K562 (cell line): Measurements from ENCODE around the gene PYROXD2. TPM values are rescaled to one million over a fixed set of nuclear protein-coding genes. Genes with fewer than 3 reads are reported as not detected.

Experiments
- CBX3 ChIP-seq, 2 experiments: IDR thresholded peaks; 1 replicate in 1 of 2; 2 replicates in 1 of 2; pipeline ENCODE4 v1.6.1; 2012; ENCODE audit warnings: inconsistent platforms in 2 of 2, low read length in 2 of 2, borderline replicate concordance in 1 of 2, control low read depth in 1 of 2
- GABPB1 ChIP-seq: sonication (generic); formaldehyde crosslinking; IDR thresholded peaks from 2 replicates; pipeline ENCODE4 v1.8.0; 2022; ENCODE audit warnings: mild to moderate bottlenecking, missing genetic modification reagents
- HDAC2 ChIP-seq: fragments of 450-650 bp; IDR thresholded peaks from 2 replicates; pipeline ENCODE4 v1.6.1; 2016; ENCODE audit warnings: mild to moderate bottlenecking
- HNRNPL ChIP-seq: fragments of 200-400 bp; formaldehyde crosslinking; IDR thresholded peaks from 2 replicates; pipeline ENCODE4 v1.6.1; 2017; ENCODE audit warnings: low read depth, mild to moderate bottlenecking, low read length
- NBN ChIP-seq: fragments of 450-650 bp; IDR thresholded peaks from 2 replicates; pipeline ENCODE4 v1.6.1; 2016; ENCODE audit warnings: low read depth, mild to moderate bottlenecking
- NR4A1 ChIP-seq, 2 experiments: fragments of 250-450 bp in 1 of 2; fragments of 450-650 bp in 1 of 2; sonication (Bioruptor Pico) in 1 of 2; IDR thresholded peaks; 2 replicates each; pipeline versions ENCODE4 v1.4.0 to v1.6.1; 2016 to 2020; ENCODE audit warnings: mild to moderate bottlenecking in 2 of 2, missing compliant biosample characterization in 1 of 2, missing genetic modification characterization in 1 of 2, moderate library complexity in 1 of 2
- POLR3A ChIP-seq: IDR thresholded peaks from 2 replicates; pipeline ENCODE4 v1.6.1; 2011; ENCODE audit warnings: borderline replicate concordance, mild to moderate bottlenecking, moderate library complexity; ENCODE audit not compliant: insufficient read length, insufficient read depth; ENCODE audit errors: extremely low read depth
- POLR3G ChIP-seq: IDR thresholded peaks from 2 replicates; pipeline ENCODE4 v1.6.1; 2011; ENCODE audit not compliant: insufficient read length, insufficient replicate concordance; ENCODE audit errors: extremely low read depth
- RBFOX2 ChIP-seq: fragments of 200-400 bp; formaldehyde crosslinking; IDR thresholded peaks from 2 replicates; pipeline ENCODE4 v1.6.1; 2017; ENCODE audit warnings: low read depth, mild to moderate bottlenecking, low read length, moderate library complexity
- ZNF589 ChIP-seq: fragments of 200-800 bp; sonication (Bioruptor generic); IDR thresholded peaks from 2 replicates; pipeline ENCODE4 v1.6.1; 2016; ENCODE audit warnings: low read depth, missing genetic modification characterization, missing compliant biosample characterization
- ZSCAN32 ChIP-seq: fragments of 450-650 bp; formaldehyde crosslinking; IDR thresholded peaks from 2 replicates; pipeline ENCODE4 v1.4.0; 2020; ENCODE audit warnings: mild to moderate bottlenecking, moderate library complexity
- polyA plus RNA-seq, 8 experiments: library from polyadenylated mRNA; depleted of rRNA in 4 of 8; stranded (reverse) in 5 of 8; unstranded in 3 of 8; fragments of >200 nt; fragmentation: Nextera tagmentation in 2 of 8; fragmentation: Illumina TruSeq in 1 of 8; extraction: Ambion mirVana in 2 of 8; extraction: Trizol in 1 of 8; gene quantifications; 2 replicates each; pipeline versions ENCODE4 v1.2.1 to v1.2.3, GENCODE V29; 2011 to 2014; ENCODE audit warnings: inconsistent platforms in 1 of 8, missing spikeins in 1 of 8
- total RNA-seq, 7 experiments: library from RNA; depleted of rRNA in 6 of 7; stranded (reverse); fragments of >200 nt in 6 of 7; fragmentation: Illumina TruSeq in 2 of 7; extraction: Trizol in 2 of 7; gene quantifications; 2 replicates each; pipeline versions ENCODE4 v1.2.1 to v1.2.3, GENCODE V29; 2011 to 2021; ENCODE audit warnings: low replicate concordance in 1 of 7
- TF ChIP-seq, protein P1 (sequence below): fragments of 150-350 bp; conservative IDR thresholded peaks from 2 replicates; pipeline ENCODE4 v1.6.1; 2014; ENCODE audit warnings: low read length
- TF ChIP-seq, protein P2 (sequence below): sonication (generic); formaldehyde crosslinking; IDR thresholded peaks from 2 replicates; pipeline ENCODE4 v1.8.0; 2022; ENCODE audit warnings: mild to moderate bottlenecking, missing genetic modification reagents

Gene PYROXD2
- total and polyA plus RNA-seq, 9 of the 15 experiments (the other 6 are each of a cell fraction or from before 2014, with no cell fraction given): 0.14 to 1.4 (median 0.58) TPM

- TF ChIP-seq POLR3G (no peak), HNRNPL (no peak), RBFOX2 (no peak), ZSCAN32 (no peak), CBX3 (IDR thresholded peaks at IDR 0.05; ENCODE audit: borderline replicate concordance in 1 of 2, low read length in 2 of 2) (no peak), HDAC2 (no peak), GABPB1 (CRISPR knock-in tag) (no peak), NBN (no peak), POLR3A (no peak), ZNF589 (no peak), NR4A1 (CRISPR knock-in tag; IDR thresholded peaks at IDR 0.05) (no peak), NR4A1 (tag; IDR thresholded peaks at IDR 0.05) (no peak)
- TF ChIP-seq, protein P1, sequence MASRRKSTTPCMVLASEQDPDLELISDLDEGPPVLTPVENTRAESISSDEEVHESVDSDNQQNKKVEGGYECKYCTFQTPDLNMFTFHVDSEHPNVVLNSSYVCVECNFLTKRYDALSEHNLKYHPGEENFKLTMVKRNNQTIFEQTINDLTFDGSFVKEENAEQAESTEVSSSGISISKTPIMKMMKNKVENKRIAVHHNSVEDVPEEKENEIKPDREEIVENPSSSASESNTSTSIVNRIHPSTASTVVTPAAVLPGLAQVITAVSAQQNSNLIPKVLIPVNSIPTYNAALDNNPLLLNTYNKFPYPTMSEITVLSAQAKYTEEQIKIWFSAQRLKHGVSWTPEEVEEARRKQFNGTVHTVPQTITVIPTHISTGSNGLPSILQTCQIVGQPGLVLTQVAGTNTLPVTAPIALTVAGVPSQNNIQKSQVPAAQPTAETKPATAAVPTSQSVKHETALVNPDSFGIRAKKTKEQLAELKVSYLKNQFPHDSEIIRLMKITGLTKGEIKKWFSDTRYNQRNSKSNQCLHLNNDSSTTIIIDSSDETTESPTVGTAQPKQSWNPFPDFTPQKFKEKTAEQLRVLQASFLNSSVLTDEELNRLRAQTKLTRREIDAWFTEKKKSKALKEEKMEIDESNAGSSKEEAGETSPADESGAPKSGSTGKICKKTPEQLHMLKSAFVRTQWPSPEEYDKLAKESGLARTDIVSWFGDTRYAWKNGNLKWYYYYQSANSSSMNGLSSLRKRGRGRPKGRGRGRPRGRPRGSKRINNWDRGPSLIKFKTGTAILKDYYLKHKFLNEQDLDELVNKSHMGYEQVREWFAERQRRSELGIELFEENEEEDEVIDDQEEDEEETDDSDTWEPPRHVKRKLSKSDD: no peak
- TF ChIP-seq, protein P2, sequence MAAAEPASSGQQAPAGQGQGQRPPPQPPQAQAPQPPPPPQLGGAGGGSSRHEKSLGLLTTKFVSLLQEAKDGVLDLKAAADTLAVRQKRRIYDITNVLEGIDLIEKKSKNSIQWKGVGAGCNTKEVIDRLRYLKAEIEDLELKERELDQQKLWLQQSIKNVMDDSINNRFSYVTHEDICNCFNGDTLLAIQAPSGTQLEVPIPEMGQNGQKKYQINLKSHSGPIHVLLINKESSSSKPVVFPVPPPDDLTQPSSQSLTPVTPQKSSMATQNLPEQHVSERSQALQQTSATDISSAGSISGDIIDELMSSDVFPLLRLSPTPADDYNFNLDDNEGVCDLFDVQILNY (CRISPR knock-in tag): no peak
These were observed 9.6 kb upstream of the PYROXD2 start (continued) for GRCh38 chr10:98424295-98425254.
